GM23248 (cell line): ENCODE measurements around the gene TMEM145. TPM values are rescaled to one million over a fixed set of nuclear protein-coding genes. Genes with fewer than 3 reads are reported as not detected.
A peak's percentile ranks its signal among the peaks of the same experiment; 100 is the strongest.

Experiments
- DNase-seq: peaks from one replicate; pipeline ENCODE4 v3.0.0-alpha.2; 2015
- H2AFZ ChIP-seq: fragments of 200-600 bp; sonication (generic); 2 replicates; pipeline ENCODE4 v1.6.1; 2016; ENCODE audit warnings: antibody characterized with exemption
- H3F3A ChIP-seq: fragments of 200-600 bp; sonication (generic); 2 replicates; pipeline ENCODE4 v1.6.1; 2016; ENCODE audit warnings: mild to moderate bottlenecking, antibody characterized with exemption, mixed run types; ENCODE audit not compliant: insufficient read depth
- H3K27ac ChIP-seq: fragments of 200-600 bp; sonication (generic); 2 replicates; pipeline ENCODE4 v1.5.1; 2016; ENCODE audit warnings: mild to moderate bottlenecking
- H3K27me3 ChIP-seq: fragments of 200-600 bp; sonication (generic); replicated peaks from 2 replicates; pipeline ENCODE4 v1.6.1; 2016; ENCODE audit warnings: mild to moderate bottlenecking; ENCODE audit not compliant: insufficient read depth
- H3K36me3 ChIP-seq: fragments of 200-600 bp; sonication (generic); 2 replicates; pipeline ENCODE4 v1.6.1; 2016; ENCODE audit warnings: low read depth, mild to moderate bottlenecking
- H3K4me1 ChIP-seq: fragments of 200-600 bp; sonication (generic); 2 replicates; pipeline ENCODE4 v1.6.1; 2016; ENCODE audit warnings: mild to moderate bottlenecking; ENCODE audit not compliant: insufficient read depth
- H3K4me2 ChIP-seq: fragments of 200-600 bp; sonication (generic); one replicate; pipeline ENCODE4 v1.6.1; 2016; ENCODE audit warnings: mild to moderate bottlenecking; ENCODE audit not compliant: unreplicated experiment
- H3K4me3 ChIP-seq: fragments of 200-600 bp; sonication (generic); 2 replicates; pipeline ENCODE4 v1.5.1; 2016; ENCODE audit warnings: mild to moderate bottlenecking
- H3K79me2 ChIP-seq: fragments of 200-600 bp; sonication (generic); 2 replicates; pipeline ENCODE4 v1.6.1; 2016; ENCODE audit warnings: mild to moderate bottlenecking; ENCODE audit not compliant: insufficient read depth
- H3K9ac ChIP-seq: fragments of 200-600 bp; sonication (generic); 2 replicates; pipeline ENCODE4 v1.6.1; 2016; ENCODE audit warnings: mild to moderate bottlenecking
- H3K9me2 ChIP-seq: fragments of 200-600 bp; sonication (generic); 2 replicates; pipeline ENCODE4 v1.6.1; 2016; ENCODE audit warnings: mixed run types, mild to moderate bottlenecking, moderate library complexity; ENCODE audit not compliant: insufficient read depth
- H3K9me3 ChIP-seq: fragments of 200-600 bp; sonication (generic); one replicate; pipeline ENCODE4 v1.6.1; 2017; ENCODE audit warnings: low read depth
- H4K20me1 ChIP-seq: fragments of 200-600 bp; sonication (generic); 2 replicates; pipeline ENCODE4 v1.6.0; 2016; ENCODE audit not compliant: insufficient read depth
- EZH2 ChIP-seq: fragments of 200-600 bp; sonication (generic); IDR thresholded peaks from 2 replicates; pipeline ENCODE4 v1.6.1; 2018; ENCODE audit warnings: antibody characterized with exemption, mild to moderate bottlenecking; ENCODE audit not compliant: insufficient read depth, poor library complexity, severe bottlenecking
- EZH2phosphoT487 ChIP-seq: fragments of 200-600 bp; sonication (generic); IDR thresholded peaks from 2 replicates; pipeline ENCODE4 v1.6.1; 2018; ENCODE audit warnings: antibody characterized with exemption, moderate library complexity, mild to moderate bottlenecking, low read depth; ENCODE audit not compliant: insufficient read depth
- WGBS, 2 experiments: methylation state at CpG; one replicate each; pipeline ENCODE4 v1.1.6; 2015 to 2017; ENCODE audit warnings: low lambda C conversion rate in 2 of 2, low coverage in 1 of 2; ENCODE audit errors: missing lambda C conversion rate in 2 of 2; 5-methylcytosine and 5-hydroxymethylcytosine counted together
- in situ Hi-C: fragments of 300-500 bp; cut with MboI; formaldehyde crosslinking; loops from 2 replicates; pipeline ENCODE4 v1.15.0; 2020
- polyA plus RNA-seq: library from polyadenylated mRNA; unstranded; fragments of >200 nt; fragmentation: Nextera tagmentation; extraction: Ambion mirVana; gene quantifications from 2 replicates; pipeline ENCODE4 v1.2.1, GENCODE V29; 2016
- total RNA-seq: library from RNA; depleted of rRNA; stranded (reverse); fragments of >200 nt; shearing (Covaris generic); gene quantifications from 2 replicates; pipeline ENCODE4 v1.2.3, GENCODE V29; 2014

The TMEM145 gene
- total and polyA plus RNA-seq, 2 experiments from 2014 or later, result not detected

DNA sequence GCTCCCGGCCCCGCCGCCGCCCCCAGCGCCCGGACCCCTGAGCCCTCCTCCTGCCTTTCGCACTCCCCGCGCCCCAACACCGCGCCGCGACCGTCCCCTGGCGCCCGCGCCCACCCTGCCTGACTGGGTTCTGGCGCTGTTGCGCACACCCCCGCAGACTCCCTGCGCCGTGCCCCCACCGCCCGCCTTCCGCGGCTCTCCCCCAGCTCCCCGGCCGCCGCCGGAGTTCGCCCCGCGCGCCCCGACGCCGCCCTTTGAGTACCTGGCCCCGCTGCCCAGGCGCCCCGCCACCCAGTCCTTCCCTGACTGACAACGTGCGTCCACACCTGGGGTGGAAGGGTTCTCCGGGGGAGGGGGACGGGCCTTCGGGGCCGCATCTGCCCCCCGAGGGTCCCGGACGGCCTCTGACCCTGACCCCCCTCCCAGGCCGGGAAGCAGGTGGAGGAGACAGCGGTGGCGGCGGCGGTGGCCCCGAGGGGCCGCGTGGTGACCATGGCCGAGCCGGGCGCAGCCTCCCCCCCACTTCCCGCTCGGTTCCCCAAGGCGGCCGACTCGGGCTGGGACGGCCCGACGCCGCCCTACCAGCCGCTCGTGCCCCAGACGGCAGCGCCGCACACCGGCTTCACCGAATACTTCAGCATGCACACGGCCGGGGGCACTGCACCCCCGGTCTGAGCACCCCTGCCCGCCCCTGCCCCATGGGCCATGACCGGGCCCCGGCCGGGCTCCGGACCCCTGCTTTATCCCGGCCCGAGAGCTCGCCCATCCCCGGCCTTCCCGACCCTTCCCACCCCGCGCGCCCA, 10.9 kb downstream of the TMEM145 start:
- TF ChIP-seq EZH2 (peak; percentile 29), EZH2phosphoT487 (no peak)
- Histone ChIP-seq H3K9ac (no peak overlapping the region), H3K27ac (no peak overlapping the region), H4K20me1 (no peaks in the 10 kb centered on the region), H3K4me1 (peaks cover 5% of the 10 kb centered on the region; the same call in 1 of the 2 replicates), H3K79me2 (peaks cover 30% of the 10 kb centered on the region), H3K9me3 (no peaks in the 10 kb centered on the region), H3K4me2 (no peak overlapping the region), H3K36me3 (no peaks in the 10 kb centered on the region), H3K9me2 (no peaks in the 10 kb centered on the region), H3F3A (no peaks in the 10 kb centered on the region), H3K27me3 (peaks cover 18% of the 10 kb centered on the region), H3K4me3 (no peak overlapping the region), H2AFZ (no peak overlapping the region)
- in situ Hi-C loops, result no loop called here
- WGBS, 2 experiments, result 5 to 6% methylated on average over 42 to 74 of the region's 92 CpGs
- peak; percentile 54 for DNase-seq

DNA sequence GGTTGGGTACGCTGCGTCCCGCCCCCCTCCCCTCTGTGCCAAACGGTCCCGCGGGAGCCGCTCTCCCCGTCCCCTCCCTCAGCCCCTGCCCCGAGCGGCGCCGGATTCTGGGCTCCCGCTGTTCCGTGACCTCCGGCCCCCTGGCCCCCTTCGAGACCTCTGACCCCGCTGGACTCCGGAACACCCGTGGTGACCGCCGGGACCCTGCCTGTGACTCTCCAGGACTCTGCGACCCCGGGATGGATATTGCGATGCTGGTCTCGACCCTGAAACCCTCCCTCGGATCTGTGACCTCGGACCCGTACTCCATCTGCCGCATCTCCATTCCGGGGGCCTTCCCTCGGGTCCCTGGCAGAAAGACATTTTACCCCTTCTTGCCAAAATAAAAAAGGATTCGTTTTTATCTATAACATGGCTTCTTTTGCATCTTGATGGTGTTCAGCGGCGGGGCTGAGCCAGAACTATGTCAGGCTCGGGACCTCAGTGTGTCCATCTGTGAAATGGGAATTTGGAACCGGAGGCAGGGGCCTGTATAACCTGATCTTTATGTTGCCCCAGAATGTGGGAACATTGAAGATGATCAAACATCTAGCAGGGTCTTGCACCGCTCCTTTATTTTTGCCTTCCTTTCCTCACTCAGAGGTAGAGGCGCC, 11.7 kb downstream of the TMEM145 start:
- H3K27me3 ChIP-seq, result peaks cover 18% of the 10 kb centered on the region
- H4K20me1 ChIP-seq, result no peaks in the 10 kb centered on the region
- 2% methylated on average over 23 to 38 of the region's 38 CpGs for WGBS, 2 experiments
- DNase-seq, result no peak
- TF ChIP-seq EZH2phosphoT487 (0 out of 2 replicates have a peak, but pooled peaks have one; percentile 60), EZH2 (no peak)
- H3K4me2 ChIP-seq, result peak overlapping the region; percentile 32
- H3K9me2 ChIP-seq, result no peaks in the 10 kb centered on the region
- H3K9ac ChIP-seq, result no peak overlapping the region
- H3F3A ChIP-seq, result no peaks in the 10 kb centered on the region
- in situ Hi-C loops, result no loop called here
- peak overlapping the region; percentile 32 for H3K4me3 ChIP-seq
- H3K79me2 ChIP-seq, result peaks cover 30% of the 10 kb centered on the region
- H2AFZ ChIP-seq, result peak overlapping the region; percentile 59
- H3K36me3 ChIP-seq, result no peaks in the 10 kb centered on the region
- no peaks in the 10 kb centered on the region for H3K9me3 ChIP-seq
- no peak overlapping the region for H3K27ac ChIP-seq
- peaks cover 5% of the 10 kb centered on the region; the same call in 1 of the 2 replicates for H3K4me1 ChIP-seq

DNA sequence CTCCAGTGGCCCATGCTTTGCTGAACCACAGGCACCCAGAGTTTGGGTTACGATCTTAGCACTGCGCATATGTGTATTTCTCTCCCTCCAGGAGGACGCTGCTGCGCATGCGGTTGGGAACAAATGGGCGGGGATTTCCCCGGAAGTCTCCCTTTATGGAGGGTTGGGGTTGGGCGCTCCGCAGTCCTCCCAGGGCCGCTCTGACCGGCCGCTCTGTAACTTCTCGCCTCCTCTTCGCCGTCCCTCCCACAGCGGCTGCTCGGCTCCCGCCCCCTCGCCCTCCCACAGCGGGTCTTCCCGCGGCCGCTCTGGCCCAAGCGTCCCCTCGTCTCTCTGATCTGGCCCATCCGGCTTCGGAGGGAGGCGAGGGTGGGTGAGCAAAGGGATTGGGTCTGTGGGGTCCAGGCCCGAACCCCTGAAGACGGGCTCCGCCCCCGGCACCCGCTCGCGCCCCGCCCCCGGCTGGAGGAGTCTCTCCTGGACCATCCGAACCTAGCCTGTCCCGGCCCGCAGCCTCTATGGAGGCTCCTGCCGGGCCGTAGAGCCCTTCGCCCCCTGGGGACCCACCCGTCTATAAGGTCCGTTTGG, 12.3 kb downstream of the TMEM145 start, which contains the start of gene MEGF8:
Gene MEGF8 (plus strand): TSS at position 328 of the 588 bp plus-strand sequence. CDS start 609 bp downstream, outside the sequence.
- peak within 1 kb of the TSS; percentile 76 for H3K4me3 ChIP-seq
- no peak within 1 kb of the TSS for H3K27ac ChIP-seq
- H3K27me3 ChIP-seq, result peaks cover 18% of the 10 kb centered on the region
- H3K9me3 ChIP-seq, result no peaks in the 10 kb centered on the region
- DNase-seq, result peak; percentile 99
- H3K36me3 ChIP-seq, result no peaks in the 10 kb centered on the region
- peak within 1 kb of the TSS; percentile 82 for H3K4me2 ChIP-seq
- no peaks in the 10 kb centered on the region for H3F3A ChIP-seq
- peaks cover 30% of the 10 kb centered on the region for H3K79me2 ChIP-seq
- no peaks in the 10 kb centered on the region for H3K9me2 ChIP-seq
- WGBS, 2 experiments, result 2% methylated on average over 29 to 45 of the region's 45 CpGs
- TF ChIP-seq EZH2, result no peak
- TF ChIP-seq EZH2phosphoT487, result no peak
- no peaks in the 10 kb centered on the region for H4K20me1 ChIP-seq
- in situ Hi-C loops, result no loop called here
- H3K9ac ChIP-seq, result peak within 1 kb of the TSS; percentile 77
- peaks cover 5% of the 10 kb centered on the region; the same call in 1 of the 2 replicates for H3K4me1 ChIP-seq
- peak within 1 kb of the TSS; percentile 83 for H2AFZ ChIP-seq
